T-cell (primary cell): Measurements from ENCODE around the gene KCNA2. TPM values are rescaled to one million over a fixed set of nuclear protein-coding genes. Genes with fewer than 3 reads are reported as not detected.
A peak's percentile ranks its signal among the peaks of the same experiment; 100 is the strongest.

Experiments used
- ATAC-seq, 4 experiments: fragments of 200-7000 bp in 3 of 4; fragments of 150-1000 bp in 1 of 4; cut with Tn5 transposase; replicated peaks in 1 of 4; 1 replicate in 3 of 4; 2 replicates in 1 of 4; pipeline ENCODE4 v1.10.0; 2021; ENCODE audit warnings: moderate library complexity in 3 of 4, mild to moderate bottlenecking in 2 of 4, moderate number of reproducible peaks in 1 of 4
- CTCF ChIA-PET, 2 donors: fragments of 300-600 bp; sonication (Branson Sonifier 250); formaldehyde crosslinking; loops; one replicate each; lab custom pipeline; 2022; ENCODE audit warnings: antibody characterized with exemption in 2 of 2; lab: Charles Lee
- POLR2A ChIA-PET, 2 donors: fragments of 300-600 bp; sonication (Branson Sonifier 250); formaldehyde crosslinking; loops; one replicate each; lab custom pipeline; 2022; ENCODE audit warnings: antibody characterized with exemption in 2 of 2; lab: Charles Lee
- DNase-seq, 35 experiments: peaks; one replicate each; pipeline versions ENCODE4 v3.0.0 to v3.0.0-alpha.2; 2013 to 2023
- H3K27ac ChIP-seq: one replicate; pipeline ENCODE4 v1.5.1; 2013; ENCODE audit warnings: low read length
- H3K27me3 ChIP-seq, 2 experiments: replicated peaks in 1 of 2; 1 replicate in 1 of 2; 2 replicates in 1 of 2; pipeline versions ENCODE4 v1.6.1 to v1.7.0; 2013; ENCODE audit warnings: low read length in 1 of 2, mixed read lengths in 1 of 2; ENCODE audit not compliant: control insufficient read depth in 2 of 2, insufficient read depth in 2 of 2; ENCODE audit errors: extremely low read depth in 1 of 2
- H3K36me3 ChIP-seq, 2 donors: 1 replicate in 1 of 2; 2 replicates in 1 of 2; pipeline versions ENCODE4 v1.6.1 to v1.7.0; 2013; ENCODE audit warnings: low read length in 1 of 2; ENCODE audit not compliant: control insufficient read depth in 2 of 2, insufficient read depth in 1 of 2; ENCODE audit errors: extremely low read depth in 1 of 2
- H3K4me1 ChIP-seq, 2 experiments: 1 replicate in 1 of 2; 2 replicates in 1 of 2; pipeline versions ENCODE4 v1.6.1 to v1.7.0; 2013; ENCODE audit warnings: low read length in 2 of 2, mixed read lengths in 1 of 2; ENCODE audit not compliant: insufficient read depth in 2 of 2, control insufficient read depth in 1 of 2; ENCODE audit errors: extremely low read depth in 1 of 2
- H3K4me3 ChIP-seq, 2 donors: 1 replicate in 1 of 2; 2 replicates in 1 of 2; pipeline versions ENCODE4 v1.5.1 to v1.7.0; 2013; ENCODE audit warnings: mild to moderate bottlenecking in 2 of 2, low read length in 1 of 2, moderate library complexity in 1 of 2; ENCODE audit not compliant: control insufficient read depth in 1 of 2; ENCODE audit errors: extremely low read depth in 1 of 2
- H3K9me3 ChIP-seq: 2 replicates; pipeline ENCODE4 v1.7.0; 2013
- H3K27ac Mint-ChIP-seq, 2 donors: one replicate each; pipeline ENCODE4 v1.8.0; 2020 to 2021; ENCODE audit warnings: mild to moderate bottlenecking in 2 of 2, mixed read lengths in 2 of 2
- H3K27me3 Mint-ChIP-seq, 2 donors: one replicate each; pipeline ENCODE4 v1.8.0; 2021 to 2022; ENCODE audit warnings: mixed read lengths in 2 of 2
- H3K36me3 Mint-ChIP-seq: one replicate; pipeline ENCODE4 v1.8.0; 2021; ENCODE audit warnings: mixed read lengths
- H3K4me1 Mint-ChIP-seq, 3 donors: one replicate each; pipeline ENCODE4 v1.8.0; 2020 to 2022; ENCODE audit warnings: mixed read lengths in 3 of 3, mild to moderate bottlenecking in 1 of 3
- H3K4me3 Mint-ChIP-seq, 3 donors: one replicate each; pipeline ENCODE4 v1.8.0; 2020 to 2022; ENCODE audit warnings: mild to moderate bottlenecking in 3 of 3, mixed read lengths in 3 of 3, moderate library complexity in 3 of 3
- H3K9me3 Mint-ChIP-seq, 3 donors: one replicate each; pipeline ENCODE4 v1.8.0; 2020 to 2022; ENCODE audit warnings: mixed read lengths in 3 of 3
- WGBS: methylation state at CpG from one replicate; pipeline ENCODE4 v1.1.5; 2013; ENCODE audit warnings: missing lambda C conversion rate; ENCODE audit not compliant: insufficient coverage; 5-methylcytosine and 5-hydroxymethylcytosine counted together
- total RNA-seq, 35 experiments: library from RNA in 6 of 35; stranded (reverse) in 6 of 35; fragments of 120-200 nt in 1 of 35; gene quantifications; one replicate each; pipeline versions ENCODE4 v1.2.1 to v1.2.4 and lab custom pipeline; 2013 to 2026

The KCNA2 gene
- total RNA-seq, 5 donors from 2014 or later (not counting 1 experiment from before 2014, with no cell fraction given) = 0.46 to 2.7 (median 0.93) TPM

DNA sequence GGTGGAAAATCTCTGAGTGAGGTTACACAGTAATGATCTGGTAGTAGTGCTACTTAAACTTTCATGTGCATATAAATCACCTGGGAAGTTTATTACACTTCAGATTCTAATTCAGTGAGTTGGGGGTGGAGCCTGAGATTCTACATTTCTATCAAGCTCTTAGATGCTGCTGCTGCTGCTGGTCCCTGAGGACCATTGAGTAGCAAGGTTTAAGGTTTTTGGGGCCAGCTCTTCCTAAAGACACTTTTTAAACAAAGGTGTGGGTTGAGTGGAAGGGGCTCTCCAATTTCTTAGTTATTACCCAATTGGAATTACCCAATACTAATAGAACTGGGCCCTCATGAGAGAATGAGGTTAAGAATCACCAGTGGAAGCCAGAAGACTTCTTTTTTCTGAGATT lies 39.1 kb upstream of the KCNA2 start:
- ChIA-PET POLR2A (interaction anchor here in 1 of 2 donors (0.6 to 0.8 kb wide), 3 partner anchors 10 to 111 kb away, joined by 3 read pairs; no protein-coding TSS in a partner anchor), CTCF (interaction anchor here in 1 of 2 donors (0.7 to 1.1 kb wide), 9 partner anchors 7 to 121 kb away, joined by 3 to 5 read pairs (median 3); no protein-coding TSS in a partner anchor)
- Histone ChIP-seq H3K27ac (peak overlapping the region; percentile 64), H3K4me1 (peaks cover 43 to 62% of the 10 kb centered on the region in 2 experiments), H3K9me3 (no peaks in the 10 kb centered on the region), H3K36me3 (no peaks in the 10 kb centered on the region), H3K4me3 (no peak overlapping the region), H3K27me3 (no peaks in the 10 kb centered on the region)
- Mint-ChIP-seq H3K9me3 (peaks cover 3 to 8% (median 6%) of the 10 kb centered on the region in 3 donors), H3K36me3 (no peaks in the 10 kb centered on the region), H3K27ac (peak overlapping the region; percentile 83 to 89), H3K4me3 (peak overlapping the region in 1 of 3 donors; percentile 55), H3K4me1 (peaks cover 40 to 46% (median 45%) of the 10 kb centered on the region in 3 donors), H3K27me3 (no peaks in the 10 kb centered on the region)
- no peak for ATAC-seq
- no peak for DNase-seq

DNA sequence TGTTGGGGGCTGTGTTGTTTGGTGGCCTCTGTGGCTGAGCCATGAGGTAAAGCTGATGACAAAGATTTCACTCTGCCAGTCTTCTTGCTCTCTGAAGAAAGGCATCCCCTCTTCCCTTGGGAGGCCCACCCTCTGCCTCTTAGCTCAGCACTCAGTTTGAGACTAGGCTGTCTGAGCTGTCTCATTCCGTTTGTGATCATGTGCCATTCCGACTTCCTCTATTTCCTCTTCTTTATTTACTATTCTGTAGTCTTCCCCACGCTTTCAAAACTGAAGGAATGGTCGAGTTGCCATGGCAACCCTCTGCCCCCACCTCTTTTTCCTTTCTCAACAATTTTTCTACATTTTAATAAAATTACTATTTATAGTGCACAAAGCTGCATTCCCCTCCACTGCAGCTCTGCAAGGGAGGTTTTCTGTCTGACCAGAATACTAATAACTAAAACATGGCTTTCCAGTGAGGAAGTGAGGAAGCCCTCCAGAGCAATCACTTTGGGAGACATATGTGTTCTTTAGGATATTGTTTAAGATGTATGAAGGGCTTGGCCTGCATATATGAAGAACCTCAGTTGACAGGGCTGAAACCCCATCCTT lies 37.8 kb upstream of the KCNA2 start:
- Histone ChIP-seq H3K27me3 (no peaks in the 10 kb centered on the region), H3K27ac (peak overlapping the region; percentile 64), H3K9me3 (no peaks in the 10 kb centered on the region), H3K36me3 (no peaks in the 10 kb centered on the region), H3K4me3 (no peak overlapping the region), H3K4me1 (peaks cover 45 to 67% of the 10 kb centered on the region in 2 experiments)
- Mint-ChIP-seq H3K27ac (peak overlapping the region; percentile 83 to 89), H3K36me3 (no peaks in the 10 kb centered on the region), H3K9me3 (peaks cover 3 to 17% (median 10%) of the 10 kb centered on the region in 3 donors), H3K4me1 (peaks cover 52 to 59% (median 57%) of the 10 kb centered on the region in 3 donors), H3K27me3 (no peaks in the 10 kb centered on the region), H3K4me3 (peak overlapping the region in 1 of 3 donors; percentile 55)
- POLR2A ChIA-PET = interaction anchor here in 1 of 2 donors (0.7 kb wide), 1 partner anchor 26 kb away, joined by 3 read pairs; no protein-coding TSS in a partner anchor
- no peak for DNase-seq
- peak in 1 of 4 experiments; percentile 31 for ATAC-seq
- CTCF ChIA-PET = interaction anchor here in 1 of 2 donors (0.9 to 1.4 kb wide), 3 partner anchors 14 to 24 kb away, joined by 3 to 9 read pairs (median 4); no protein-coding TSS in a partner anchor
- WGBS = 58% methylated on average over 3 of the region's 4 CpGs

DNA sequence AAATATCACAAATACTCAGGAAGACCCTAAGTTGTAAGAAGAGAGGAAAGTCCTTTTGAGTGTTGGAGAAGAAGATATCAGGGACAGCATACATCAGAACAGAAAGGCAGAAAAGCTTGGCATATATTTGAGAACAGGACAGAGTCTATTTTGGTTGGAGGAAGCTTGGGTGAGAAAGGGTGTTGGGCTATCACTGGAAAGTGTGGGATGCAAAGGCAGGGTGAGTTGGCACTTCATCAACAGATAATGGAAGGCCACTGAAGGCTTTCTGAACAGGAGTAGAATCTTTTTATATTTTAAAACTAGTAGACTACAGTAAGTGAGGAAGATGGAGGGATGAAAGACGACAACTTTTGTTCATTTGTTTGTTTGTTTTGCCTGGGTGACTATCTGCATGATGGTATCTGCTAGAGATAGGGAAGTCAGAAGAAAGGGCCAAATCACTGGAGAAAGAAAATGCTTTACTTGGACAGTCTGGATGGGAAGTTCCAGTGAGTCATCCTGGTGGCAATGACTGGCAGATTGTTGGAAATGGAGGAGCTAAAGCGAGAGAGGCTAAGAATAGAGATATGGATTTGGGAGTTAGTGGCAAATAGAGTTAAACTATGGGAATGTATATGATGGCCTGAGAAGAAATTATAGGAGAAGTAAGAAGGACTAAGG lies 33.7 kb upstream of the KCNA2 start:
- Histone ChIP-seq H3K4me3 (no peak overlapping the region), H3K36me3 (no peaks in the 10 kb centered on the region), H3K9me3 (no peaks in the 10 kb centered on the region), H3K27ac (peak overlapping the region; percentile 88), H3K4me1 (peaks cover 42 to 91% of the 10 kb centered on the region in 2 experiments), H3K27me3 (no peaks in the 10 kb centered on the region)
- Mint-ChIP-seq H3K27ac (peak overlapping the region in 1 of 2 donors; percentile 89), H3K9me3 (peaks cover 3 to 17% (median 10%) of the 10 kb centered on the region in 3 donors), H3K36me3 (no peaks in the 10 kb centered on the region), H3K4me1 (peaks cover 87 to 97% (median 93%) of the 10 kb centered on the region in 3 donors), H3K4me3 (peak overlapping the region in 1 of 3 donors; percentile 48), H3K27me3 (no peaks in the 10 kb centered on the region)
- DNase-seq (no peak), ATAC-seq (no peak)
- 94% methylated on average over 2 of the region's 2 CpGs for WGBS
- ChIA-PET CTCF (no interaction called here), POLR2A (no interaction called here)

DNA sequence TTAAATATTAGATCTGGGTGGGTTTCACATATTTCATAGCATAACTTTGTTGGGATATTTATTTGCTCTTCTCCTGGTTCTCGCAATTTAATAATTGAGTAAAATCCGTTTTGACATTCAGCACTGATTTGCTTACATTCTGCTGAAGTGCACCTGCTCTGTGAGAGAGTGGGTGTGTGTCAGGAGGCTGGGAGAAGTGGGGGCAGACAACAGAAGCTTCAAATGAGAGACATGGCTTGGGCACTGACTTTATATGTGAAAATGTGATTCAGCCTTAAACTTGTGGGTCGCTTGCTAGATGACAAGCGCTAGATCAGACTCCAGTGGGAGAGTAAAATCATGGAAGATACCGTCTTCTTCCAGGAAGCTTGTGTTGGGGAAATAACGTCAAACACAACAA lies 32.4 kb upstream of the KCNA2 start:
- H3K27ac Mint-ChIP-seq = peak overlapping the region in 1 of 2 donors; percentile 89
- ChIA-PET POLR2A (no interaction called here), CTCF (interaction anchor here (0.6 to 1.3 kb wide), 6 partner anchors 8 to 143 kb away, joined by 3 to 4 read pairs (median 4); no protein-coding TSS in a partner anchor)
- WGBS = 50% methylated on average over 4 of the region's 6 CpGs
- DNase-seq (no peak), ATAC-seq (no peak)
- Histone ChIP-seq H3K4me3 (no peak overlapping the region), H3K4me1 (peaks cover 43 to 94% of the 10 kb centered on the region in 2 experiments), H3K27me3 (no peaks in the 10 kb centered on the region), H3K9me3 (no peaks in the 10 kb centered on the region), H3K36me3 (no peaks in the 10 kb centered on the region), H3K27ac (peak overlapping the region; percentile 88)
- peak overlapping the region in 1 of 3 donors; percentile 68 for H3K4me3 Mint-ChIP-seq
- H3K27me3 Mint-ChIP-seq = no peaks in the 10 kb centered on the region
- peaks cover 89 to 95% (median 93%) of the 10 kb centered on the region in 3 donors for H3K4me1 Mint-ChIP-seq
- no peaks in the 10 kb centered on the region for H3K36me3 Mint-ChIP-seq
- peaks cover 3 to 17% (median 10%) of the 10 kb centered on the region in 3 donors for H3K9me3 Mint-ChIP-seq

DNA sequence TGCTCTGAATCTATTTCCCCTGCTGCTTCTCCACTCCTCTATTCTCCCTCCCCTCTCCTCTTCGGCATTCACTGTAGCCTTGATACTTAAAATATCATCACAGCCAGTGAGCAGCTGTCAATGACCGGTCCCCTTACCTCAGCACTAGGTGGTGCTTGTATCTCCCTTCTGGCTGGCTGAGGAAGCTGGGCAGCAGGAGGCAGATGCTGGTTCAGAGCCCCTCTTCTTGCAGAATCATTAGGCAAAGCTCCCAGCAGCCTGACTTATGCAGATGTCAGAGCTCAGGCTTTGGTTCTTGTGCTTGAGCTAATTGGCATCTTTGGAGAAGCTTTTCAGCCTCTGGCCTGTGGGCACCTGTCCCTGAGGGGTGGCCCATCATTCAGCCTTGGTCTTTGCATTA lies 31.9 kb upstream of the KCNA2 start:
- 79% methylated on average over 2 of the region's 2 CpGs for WGBS
- H3K27me3 ChIP-seq = no peaks in the 10 kb centered on the region
- no peaks in the 10 kb centered on the region for H3K9me3 ChIP-seq
- Mint-ChIP-seq H3K27me3 (no peaks in the 10 kb centered on the region), H3K9me3 (peaks cover 3 to 17% (median 10%) of the 10 kb centered on the region in 3 donors), H3K36me3 (no peaks in the 10 kb centered on the region), H3K4me1 (peaks cover 90 to 93% (median 90%) of the 10 kb centered on the region in 3 donors), H3K27ac (peak overlapping the region in 1 of 2 donors; percentile 89), H3K4me3 (peak overlapping the region in 1 of 3 donors; percentile 68)
- no peaks in the 10 kb centered on the region for H3K36me3 ChIP-seq
- POLR2A ChIA-PET = no interaction called here
- peak in 2 of 4 experiments; percentile 3 to 8 for ATAC-seq
- CTCF ChIA-PET = interaction anchor here (0.6 to 1.3 kb wide), 6 partner anchors 8 to 143 kb away, joined by 3 to 4 read pairs (median 4); no protein-coding TSS in a partner anchor
- peaks cover 43 to 94% of the 10 kb centered on the region in 2 experiments for H3K4me1 ChIP-seq
- no peak overlapping the region for H3K4me3 ChIP-seq
- peak overlapping the region; percentile 88 for H3K27ac ChIP-seq
- DNase-seq = no peak

DNA sequence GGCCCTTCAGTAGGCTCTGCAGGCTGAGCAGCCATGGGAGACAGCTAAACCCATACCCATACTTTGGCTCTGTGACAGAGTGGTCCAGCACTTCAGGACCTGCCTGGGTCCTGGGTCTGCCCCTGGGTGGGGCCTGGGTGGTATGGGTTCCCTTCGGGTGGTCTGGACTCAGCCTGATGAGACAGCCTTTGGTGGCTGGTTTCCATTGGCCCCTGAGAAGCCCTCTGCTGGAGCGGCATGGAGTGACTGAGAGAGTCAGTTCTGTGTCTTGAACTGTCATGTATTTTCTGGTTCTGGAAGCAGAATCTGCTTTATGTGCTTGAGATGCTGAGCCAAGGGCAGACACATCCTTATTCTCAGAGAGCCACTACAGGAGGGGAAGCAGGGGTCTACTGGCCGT lies 31.3 kb upstream of the KCNA2 start:
- H3K27ac Mint-ChIP-seq = peak overlapping the region in 1 of 2 donors; percentile 89
- H3K36me3 Mint-ChIP-seq = no peaks in the 10 kb centered on the region
- ATAC-seq (peak in 2 of 4 experiments; percentile 15 to 22), DNase-seq (no peak)
- H3K4me1 Mint-ChIP-seq = peaks cover 84 to 90% (median 87%) of the 10 kb centered on the region in 3 donors
- H3K27me3 Mint-ChIP-seq = no peaks in the 10 kb centered on the region
- ChIA-PET POLR2A (no interaction called here), CTCF (interaction anchor here (1.0 to 1.1 kb wide), 2 partner anchors 8 to 9 kb away, joined by 3 read pairs; no protein-coding TSS in a partner anchor)
- no peaks in the 10 kb centered on the region for H3K9me3 ChIP-seq
- H3K36me3 ChIP-seq = no peaks in the 10 kb centered on the region
- no peaks in the 10 kb centered on the region for H3K27me3 ChIP-seq
- 69% methylated on average over 2 of the region's 3 CpGs for WGBS
- H3K9me3 Mint-ChIP-seq = peaks cover 3 to 17% (median 10%) of the 10 kb centered on the region in 3 donors
- peaks cover 43 to 94% of the 10 kb centered on the region in 2 experiments for H3K4me1 ChIP-seq
- peak overlapping the region; percentile 88 for H3K27ac ChIP-seq
- H3K4me3 Mint-ChIP-seq = peak overlapping the region in 1 of 3 donors; percentile 68
- H3K4me3 ChIP-seq = no peak overlapping the region
